ENCODE results near the gene LRP3. TPM values are rescaled to one million over a fixed set of nuclear protein-coding genes. Genes with fewer than 3 reads are reported as not detected.

Gene LRP3
- total RNA-seq, 1 donor from 2014 or later, result 49.6 TPM

- TF ChIP-seq, protein P1, sequence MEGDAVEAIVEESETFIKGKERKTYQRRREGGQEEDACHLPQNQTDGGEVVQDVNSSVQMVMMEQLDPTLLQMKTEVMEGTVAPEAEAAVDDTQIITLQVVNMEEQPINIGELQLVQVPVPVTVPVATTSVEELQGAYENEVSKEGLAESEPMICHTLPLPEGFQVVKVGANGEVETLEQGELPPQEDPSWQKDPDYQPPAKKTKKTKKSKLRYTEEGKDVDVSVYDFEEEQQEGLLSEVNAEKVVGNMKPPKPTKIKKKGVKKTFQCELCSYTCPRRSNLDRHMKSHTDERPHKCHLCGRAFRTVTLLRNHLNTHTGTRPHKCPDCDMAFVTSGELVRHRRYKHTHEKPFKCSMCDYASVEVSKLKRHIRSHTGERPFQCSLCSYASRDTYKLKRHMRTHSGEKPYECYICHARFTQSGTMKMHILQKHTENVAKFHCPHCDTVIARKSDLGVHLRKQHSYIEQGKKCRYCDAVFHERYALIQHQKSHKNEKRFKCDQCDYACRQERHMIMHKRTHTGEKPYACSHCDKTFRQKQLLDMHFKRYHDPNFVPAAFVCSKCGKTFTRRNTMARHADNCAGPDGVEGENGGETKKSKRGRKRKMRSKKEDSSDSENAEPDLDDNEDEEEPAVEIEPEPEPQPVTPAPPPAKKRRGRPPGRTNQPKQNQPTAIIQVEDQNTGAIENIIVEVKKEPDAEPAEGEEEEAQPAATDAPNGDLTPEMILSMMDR (conservative IDR thresholded peaks at IDR 0.05), result no peak
- DNase-seq (ENCODE audit: extremely low spot score, unreplicated experiment), result no peak
- Mint-ChIP-seq H3K27me3 (peaks cover 11% of the 10 kb centered on the region), H3K9me3 (no peaks in the 10 kb centered on the region), H3K4me1 (ENCODE audit: unreplicated experiment) (no peaks in the 10 kb centered on the region), H3K4me3 (no peak overlapping the region), H3K27ac (no peak overlapping the region), H3K36me3 (no peaks in the 10 kb centered on the region)
Observed at GRCh38 chr19:33242131-33242530, 48.0 kb downstream of the LRP3 start.

DNA sequence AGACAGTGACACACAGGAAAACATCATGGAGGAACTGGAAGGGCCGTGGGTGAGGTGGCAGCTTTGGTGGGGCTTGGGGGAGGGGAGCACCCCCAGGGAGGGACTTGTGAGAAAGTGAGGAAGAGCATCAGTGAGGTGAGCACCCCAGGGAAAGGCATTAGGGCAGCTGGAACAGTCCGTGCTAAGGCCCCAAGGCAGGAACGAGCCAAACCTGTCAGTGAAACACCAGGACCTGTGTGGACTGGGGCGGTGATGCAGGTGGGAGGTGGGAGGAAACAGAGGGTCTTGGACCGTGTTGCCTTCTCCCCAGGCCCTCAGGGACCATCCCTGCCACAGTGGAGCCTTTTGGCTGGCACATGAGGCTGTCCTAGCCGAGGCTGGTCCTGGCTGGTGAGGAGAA, 48.8 kb downstream of the LRP3 start:
- Mint-ChIP-seq H3K4me3 (no peak overlapping the region), H3K27ac (no peak overlapping the region), H3K9me3 (no peaks in the 10 kb centered on the region), H3K36me3 (no peaks in the 10 kb centered on the region), H3K27me3 (peaks cover 8% of the 10 kb centered on the region), H3K4me1 (ENCODE audit: unreplicated experiment) (no peaks in the 10 kb centered on the region)
- TF ChIP-seq, protein P1 (conservative IDR thresholded peaks at IDR 0.05), result no peak
- DNase-seq (ENCODE audit: extremely low spot score, unreplicated experiment), result no peak

DNA sequence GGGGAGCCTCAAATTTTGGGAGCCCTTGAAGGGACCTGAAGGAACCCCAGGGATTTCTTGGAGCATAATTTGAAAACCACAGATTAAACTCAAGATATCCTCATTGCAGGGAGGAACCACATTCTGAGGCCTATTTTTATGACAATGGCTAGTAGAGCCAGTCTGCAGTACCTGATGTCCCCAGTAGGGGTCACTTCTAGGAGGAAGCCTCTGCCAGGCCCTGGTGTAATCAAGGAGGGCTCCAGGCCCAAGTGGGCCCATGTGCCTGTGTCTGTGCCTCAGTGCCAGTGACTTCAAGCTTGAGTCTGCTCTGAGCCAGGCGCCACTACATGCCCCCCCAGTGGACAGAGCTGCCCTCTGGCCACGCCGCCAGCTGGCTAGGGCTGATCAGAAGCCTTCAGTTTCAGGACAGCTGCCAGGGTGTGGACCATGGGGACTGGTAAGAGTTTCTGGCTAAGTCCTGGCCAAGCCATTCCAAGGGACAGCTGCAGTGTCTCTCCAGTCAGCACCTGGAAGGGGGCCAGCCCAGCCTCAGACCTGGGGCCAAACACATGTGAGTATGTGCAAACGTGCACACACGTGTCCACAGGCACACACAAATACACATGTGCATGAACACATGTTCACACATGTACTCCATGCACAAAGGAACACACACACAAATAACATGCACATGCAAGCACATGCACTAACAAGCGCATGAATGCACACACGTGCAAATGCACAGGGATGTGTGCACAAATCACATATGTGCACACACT, 52.0 kb downstream of the LRP3 start:
- Mint-ChIP-seq H3K9me3 (no peaks in the 10 kb centered on the region), H3K4me3 (no peak overlapping the region), H3K27me3 (peaks cover 7% of the 10 kb centered on the region), H3K36me3 (no peaks in the 10 kb centered on the region), H3K27ac (no peak overlapping the region), H3K4me1 (ENCODE audit: unreplicated experiment) (no peaks in the 10 kb centered on the region)
- DNase-seq (ENCODE audit: extremely low spot score, unreplicated experiment), result no peak
- TF ChIP-seq, protein P1 (conservative IDR thresholded peaks at IDR 0.05), result peak; percentile 74

GRCh38 chr19:33246709-33247440, 52.7 kb downstream of the LRP3 start:
- TF ChIP-seq, protein P1 (conservative IDR thresholded peaks at IDR 0.05), result no peak
- no peaks in the 10 kb centered on the region for H3K4me1 Mint-ChIP-seq (ENCODE audit: unreplicated experiment)
- H3K9me3 Mint-ChIP-seq, result no peaks in the 10 kb centered on the region
- H3K27ac Mint-ChIP-seq, result no peak overlapping the region
- peaks cover 7% of the 10 kb centered on the region for H3K27me3 Mint-ChIP-seq
- no peak for DNase-seq (ENCODE audit: extremely low spot score, unreplicated experiment)
- H3K4me3 Mint-ChIP-seq, result no peak overlapping the region
- H3K36me3 Mint-ChIP-seq, result no peaks in the 10 kb centered on the region

- Mint-ChIP-seq H3K4me3 (no peak overlapping the region), H3K27ac (no peak overlapping the region), H3K27me3 (peaks cover 7% of the 10 kb centered on the region), H3K4me1 (ENCODE audit: unreplicated experiment) (no peaks in the 10 kb centered on the region), H3K9me3 (no peaks in the 10 kb centered on the region), H3K36me3 (no peaks in the 10 kb centered on the region)
- no peak for DNase-seq (ENCODE audit: extremely low spot score, unreplicated experiment)
- TF ChIP-seq, protein P1 (conservative IDR thresholded peaks at IDR 0.05), result no peak
Observed at GRCh38 chr19:33247441-33247819, 53.3 kb downstream of the LRP3 start.
